ENCODE results near the gene EPS15. TPM values are rescaled to one million over a fixed set of nuclear protein-coding genes. Genes with fewer than 3 reads are reported as not detected.
A peak's percentile ranks its signal among the peaks of the same experiment; 100 is the strongest.

Gene EPS15
- total and polyA plus RNA-seq, 10 of the 15 experiments (the other 5 are each of a cell fraction or from before 2014, with no cell fraction given) = 24.7 to 87.8 (median 56.3) TPM

DNA sequence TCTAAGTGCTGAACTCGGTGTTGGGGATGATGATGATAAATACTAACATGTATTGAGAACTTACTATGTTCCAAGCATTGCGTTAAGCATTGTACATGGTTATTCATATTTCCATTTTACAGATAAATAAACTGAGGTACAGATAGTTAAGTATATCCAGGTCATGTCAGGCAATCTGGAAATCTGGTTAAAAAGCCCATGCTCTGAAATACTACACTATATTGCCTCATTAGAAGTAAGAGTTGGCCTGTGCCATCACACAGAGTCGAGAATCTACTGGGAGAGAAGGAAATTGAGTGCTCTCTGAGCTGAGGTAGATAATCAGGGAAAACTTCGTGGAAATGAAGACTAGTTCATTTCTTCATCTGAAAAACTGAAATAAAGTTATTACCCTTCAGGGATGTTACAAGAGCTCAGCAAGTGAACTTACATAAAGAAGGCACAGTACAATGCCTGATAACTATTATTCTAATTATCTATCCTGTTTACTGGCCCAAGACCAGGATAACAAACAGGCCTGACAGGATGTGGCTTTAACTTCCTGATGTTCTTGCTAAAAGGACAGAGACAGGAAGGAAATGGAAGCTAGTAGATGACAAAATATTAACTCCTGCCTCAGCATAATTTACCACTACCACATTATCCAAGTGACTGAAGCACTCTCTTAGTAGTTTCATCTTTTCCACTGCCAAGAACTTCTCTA lies 85.6 kb downstream of the EPS15 start:
- TF ChIP-seq RUNX3 (IDR thresholded peaks at IDR 0.05; ENCODE audit: low read length) (peak; percentile 40; the same call in 1 of the 2 replicates), FOXK2 (IDR thresholded peaks at IDR 0.05) (no peak)
- H3K4me2 ChIP-seq (ENCODE audit: control insufficient read depth, insufficient read depth) = no peak overlapping the region
- ChIA-PET RAD21 (ENCODE audit: unreplicated experiment) (interaction anchor here (0.6 to 1.0 kb wide), 2 partner anchors 11 to 102 kb away, joined by 3 read pairs; no protein-coding TSS in a partner anchor), CTCF (interaction anchor here (0.6 to 1.0 kb wide), 3 partner anchors 10 to 100 kb away, joined by 3 to 4 read pairs (median 3); no protein-coding TSS in a partner anchor), SMC1A (ENCODE audit: uncharacterized antibody, unreplicated experiment) (interaction anchor here (0.9 to 2.0 kb wide), 6 partner anchors 11 to 102 kb away, joined by 3 to 10 read pairs (median 4); no protein-coding TSS in a partner anchor), POLR2A (interaction anchor here (0.6 kb wide), 1 partner anchor 78 kb away, joined by 3 read pairs; no protein-coding TSS in a partner anchor)
- H3K27ac ChIP-seq (ENCODE audit: control insufficient read depth, insufficient read depth) = peak overlapping the region; percentile 42; the same call in 1 of the 2 replicates
- WGBS (ENCODE audit: insufficient coverage, insufficient replicate concordance, low lambda C conversion rate, missing lambda C conversion rate) = 73% methylated on average over 4 of the region's 4 CpGs
- H3K36me3 ChIP-seq (ENCODE audit: control insufficient read depth in 2 of 2, insufficient read depth in 2 of 2, low read length in 1 of 2) = peaks cover 2 to 25% of the 10 kb centered on the region in 2 experiments; a peak in 3 of 4 replicates
- in situ Hi-C loops (cut with MboI) (no loop called here), intact Hi-C loops (cut with micrococcal nuclease; ENCODE audit: unreplicated experiment) (no loop called here)
- H3K9me3 ChIP-seq (replicated peaks; ENCODE audit: control insufficient read depth, insufficient read depth, low read length) = peaks cover 3% of the 10 kb centered on the region; the same call in 1 of the 3 replicates
- no peaks in the 10 kb centered on the region for H3K79me2 ChIP-seq (ENCODE audit: control insufficient read depth, insufficient read depth, low read length)
- no peak; the same call in 2 of the 3 replicates for ATAC-seq
- H3K9ac ChIP-seq (ENCODE audit: control insufficient read depth, insufficient read depth, low read length) = no peak overlapping the region
- H3K4me3 ChIP-seq = no peak overlapping the region
- no TSS peak for BruUV-seq (replicated peaks)
- peaks cover 16% of the 10 kb centered on the region for H3K4me1 ChIP-seq (ENCODE audit: control insufficient read depth, insufficient read depth, low read length)
- FAIRE-seq = peak; percentile 41
- no peaks in the 10 kb centered on the region for H4K20me1 ChIP-seq (ENCODE audit: control insufficient read depth, insufficient read depth)
- H3K27me3 ChIP-seq (replicated peaks in 1 of 2; ENCODE audit: control insufficient read depth in 2 of 2, insufficient read depth in 2 of 2, low read length in 1 of 2) = no peaks in the 10 kb centered on the region
- no peak for DNase-seq (ENCODE audit: low read depth, low spot score)
- H2AFZ ChIP-seq (ENCODE audit: control insufficient read depth, low read depth, low read length) = no peak overlapping the region

DNA sequence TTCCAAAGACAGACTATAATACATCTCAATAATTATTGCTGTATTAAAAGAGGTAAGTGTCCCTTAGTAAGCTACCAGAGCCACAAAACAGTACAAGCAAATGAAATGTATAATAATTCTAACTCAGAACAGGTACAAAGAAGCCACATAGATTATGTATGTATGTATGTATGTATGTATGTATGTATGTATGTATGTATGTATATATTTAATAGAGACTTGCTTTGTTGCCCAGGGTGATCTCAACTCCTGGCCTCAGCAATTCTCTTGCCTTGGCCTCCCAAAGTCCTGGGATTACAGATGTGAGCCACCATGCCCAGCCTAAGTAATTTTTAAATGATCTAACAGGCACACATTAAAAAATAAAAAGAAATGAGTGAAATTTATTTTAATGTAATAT lies 86.9 kb downstream of the EPS15 start:
- BruUV-seq (replicated peaks) = no TSS peak
- ChIA-PET SMC1A (ENCODE audit: uncharacterized antibody, unreplicated experiment) (interaction anchor here (0.8 to 2.0 kb wide), 4 partner anchors 9 to 83 kb away, joined by 3 to 10 read pairs (median 6); no protein-coding TSS in a partner anchor), CTCF (interaction anchor here (1.0 kb wide), 1 partner anchor 9 kb away, joined by 5 read pairs; no protein-coding TSS in a partner anchor), RAD21 (ENCODE audit: unreplicated experiment) (interaction anchor here (1.0 kb wide), 1 partner anchor 103 kb away, joined by 3 read pairs; no protein-coding TSS in a partner anchor), POLR2A (no interaction called here)
- Histone ChIP-seq H4K20me1 (ENCODE audit: control insufficient read depth, insufficient read depth) (no peaks in the 10 kb centered on the region), H3K36me3 (ENCODE audit: control insufficient read depth in 2 of 2, insufficient read depth in 2 of 2, low read length in 1 of 2) (peaks cover 2 to 25% of the 10 kb centered on the region in 2 experiments), H3K27me3 (replicated peaks in 1 of 2; ENCODE audit: control insufficient read depth in 2 of 2, insufficient read depth in 2 of 2, low read length in 1 of 2) (no peaks in the 10 kb centered on the region), H3K9ac (ENCODE audit: control insufficient read depth, insufficient read depth, low read length) (no peak overlapping the region), H3K4me3 (no peak overlapping the region), H3K27ac (ENCODE audit: control insufficient read depth, insufficient read depth) (no peak overlapping the region), H3K9me3 (replicated peaks; ENCODE audit: control insufficient read depth, insufficient read depth, low read length) (peaks cover 3% of the 10 kb centered on the region; the same call in 1 of the 3 replicates), H2AFZ (ENCODE audit: control insufficient read depth, low read depth, low read length) (no peak overlapping the region), H3K79me2 (ENCODE audit: control insufficient read depth, insufficient read depth, low read length) (no peaks in the 10 kb centered on the region), H3K4me2 (ENCODE audit: control insufficient read depth, insufficient read depth) (no peak overlapping the region), H3K4me1 (ENCODE audit: control insufficient read depth, insufficient read depth, low read length) (peaks cover 16% of the 10 kb centered on the region)
- FAIRE-seq = no peak
- intact Hi-C loops (cut with micrococcal nuclease; ENCODE audit: unreplicated experiment) (no loop called here), in situ Hi-C loops (cut with MboI) (no loop called here)
- no peak for DNase-seq (ENCODE audit: low read depth, low spot score)
- no peak for ATAC-seq
- TF ChIP-seq SREBF1 (IDR thresholded peaks at IDR 0.05; ENCODE audit: low read length) (no peak), ZZZ3 (IDR thresholded peaks at IDR 0.05; ENCODE audit: control insufficient read depth, insufficient read length, low read depth) (no peak), TARDBP (IDR thresholded peaks at IDR 0.05; ENCODE audit: borderline replicate concordance) (no peak), MYB (IDR thresholded peaks at IDR 0.05; ENCODE audit: borderline replicate concordance, low read depth, low read length) (no peak), ZNF384 (IDR thresholded peaks at IDR 0.05; ENCODE audit: borderline replicate concordance, low read depth, low read length) (no peak), EED (IDR thresholded peaks at IDR 0.05; ENCODE audit: low read depth) (no peak), RELA (IDR thresholded peaks at IDR 0.05; ENCODE audit: borderline replicate concordance, partially characterized antibody) (no peak), PAX8 (IDR thresholded peaks at IDR 0.05) (no peak), ASH2L (IDR thresholded peaks at IDR 0.05; ENCODE audit: borderline replicate concordance, low read depth) (no peak), CBFB (IDR thresholded peaks at IDR 0.05; ENCODE audit: low read depth) (no peak), JUNB (IDR thresholded peaks at IDR 0.05) (no peak), NFIC (IDR thresholded peaks at IDR 0.05; ENCODE audit: low read depth, low read length) (no peak), TAF1 (IDR thresholded peaks at IDR 0.05; ENCODE audit: borderline replicate concordance, low read depth, low read length) (no peak)
- TF ChIP-seq, protein P1, sequence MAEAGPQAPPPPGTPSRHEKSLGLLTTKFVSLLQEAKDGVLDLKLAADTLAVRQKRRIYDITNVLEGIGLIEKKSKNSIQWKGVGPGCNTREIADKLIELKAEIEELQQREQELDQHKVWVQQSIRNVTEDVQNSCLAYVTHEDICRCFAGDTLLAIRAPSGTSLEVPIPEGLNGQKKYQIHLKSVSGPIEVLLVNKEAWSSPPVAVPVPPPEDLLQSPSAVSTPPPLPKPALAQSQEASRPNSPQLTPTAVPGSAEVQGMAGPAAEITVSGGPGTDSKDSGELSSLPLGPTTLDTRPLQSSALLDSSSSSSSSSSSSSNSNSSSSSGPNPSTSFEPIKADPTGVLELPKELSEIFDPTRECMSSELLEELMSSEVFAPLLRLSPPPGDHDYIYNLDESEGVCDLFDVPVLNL (IDR thresholded peaks at IDR 0.05; ENCODE audit: low read depth, low read length) = no peak
- TF ChIP-seq, protein P2, sequence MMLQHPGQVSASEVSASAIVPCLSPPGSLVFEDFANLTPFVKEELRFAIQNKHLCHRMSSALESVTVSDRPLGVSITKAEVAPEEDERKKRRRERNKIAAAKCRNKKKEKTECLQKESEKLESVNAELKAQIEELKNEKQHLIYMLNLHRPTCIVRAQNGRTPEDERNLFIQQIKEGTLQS (IDR thresholded peaks at IDR 0.05; ENCODE audit: borderline replicate concordance, extremely low read depth, low read depth, low read length) = no peak
